ENCODE results near the gene PSMC1.

GRCh38 chr14:90278199-90279175 is 22.1 kb downstream of the PSMC1 start:
- TF ChIP-seq, protein P1, sequence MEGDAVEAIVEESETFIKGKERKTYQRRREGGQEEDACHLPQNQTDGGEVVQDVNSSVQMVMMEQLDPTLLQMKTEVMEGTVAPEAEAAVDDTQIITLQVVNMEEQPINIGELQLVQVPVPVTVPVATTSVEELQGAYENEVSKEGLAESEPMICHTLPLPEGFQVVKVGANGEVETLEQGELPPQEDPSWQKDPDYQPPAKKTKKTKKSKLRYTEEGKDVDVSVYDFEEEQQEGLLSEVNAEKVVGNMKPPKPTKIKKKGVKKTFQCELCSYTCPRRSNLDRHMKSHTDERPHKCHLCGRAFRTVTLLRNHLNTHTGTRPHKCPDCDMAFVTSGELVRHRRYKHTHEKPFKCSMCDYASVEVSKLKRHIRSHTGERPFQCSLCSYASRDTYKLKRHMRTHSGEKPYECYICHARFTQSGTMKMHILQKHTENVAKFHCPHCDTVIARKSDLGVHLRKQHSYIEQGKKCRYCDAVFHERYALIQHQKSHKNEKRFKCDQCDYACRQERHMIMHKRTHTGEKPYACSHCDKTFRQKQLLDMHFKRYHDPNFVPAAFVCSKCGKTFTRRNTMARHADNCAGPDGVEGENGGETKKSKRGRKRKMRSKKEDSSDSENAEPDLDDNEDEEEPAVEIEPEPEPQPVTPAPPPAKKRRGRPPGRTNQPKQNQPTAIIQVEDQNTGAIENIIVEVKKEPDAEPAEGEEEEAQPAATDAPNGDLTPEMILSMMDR (conservative IDR thresholded peaks at IDR 0.05): no peak
- no peak for TF ChIP-seq ZFX (IDR thresholded peaks at IDR 0.05)
